Measurements from ENCODE around the gene PYM1.

PYM1 gene

GRCh38 chr12:55935738-55936151 is 8.1 kb upstream of the PYM1 start:
- H3K4me1 ChIP-seq (ENCODE audit: control insufficient read depth in 1 of 2, insufficient read depth in 2 of 2, low read length in 2 of 2): peaks cover 12 to 18% of the 10 kb centered on the region in 2 donors
- peaks cover 0 to 8% of the 10 kb centered on the region in 2 donors for H3K36me3 ChIP-seq (ENCODE audit: control insufficient read depth in 1 of 2, insufficient read depth in 2 of 2, low read length in 2 of 2)
- H3K4me3 ChIP-seq (ENCODE audit: low read depth in 1 of 2, low read length in 2 of 2): peak overlapping the region in 1 of 2 donors; percentile 9
- H3K9me3 ChIP-seq (ENCODE audit: control insufficient read depth in 1 of 2, low read length in 2 of 2): no peaks in the 10 kb centered on the region
- peak overlapping the region; percentile 13 for H3K27ac ChIP-seq (ENCODE audit: low read length)
- no peaks in the 10 kb centered on the region for H3K27me3 ChIP-seq (ENCODE audit: low read depth, low read length)

- Histone ChIP-seq H3K9me3 (ENCODE audit: control insufficient read depth in 1 of 2, low read length in 2 of 2) (no peaks in the 10 kb centered on the region), H3K4me1 (ENCODE audit: control insufficient read depth in 1 of 2, insufficient read depth in 2 of 2, low read length in 2 of 2) (peaks cover 14 to 15% of the 10 kb centered on the region in 2 donors), H3K27ac (ENCODE audit: low read length) (no peak overlapping the region), H3K27me3 (ENCODE audit: low read depth, low read length) (no peaks in the 10 kb centered on the region), H3K36me3 (ENCODE audit: control insufficient read depth in 1 of 2, insufficient read depth in 2 of 2, low read length in 2 of 2) (peaks cover 0 to 5% of the 10 kb centered on the region in 2 donors), H3K4me3 (ENCODE audit: low read depth in 1 of 2, low read length in 2 of 2) (no peak overlapping the region)
Measured at GRCh38 chr12:55934773-55935172, 7.1 kb upstream of the PYM1 start.

DNA sequence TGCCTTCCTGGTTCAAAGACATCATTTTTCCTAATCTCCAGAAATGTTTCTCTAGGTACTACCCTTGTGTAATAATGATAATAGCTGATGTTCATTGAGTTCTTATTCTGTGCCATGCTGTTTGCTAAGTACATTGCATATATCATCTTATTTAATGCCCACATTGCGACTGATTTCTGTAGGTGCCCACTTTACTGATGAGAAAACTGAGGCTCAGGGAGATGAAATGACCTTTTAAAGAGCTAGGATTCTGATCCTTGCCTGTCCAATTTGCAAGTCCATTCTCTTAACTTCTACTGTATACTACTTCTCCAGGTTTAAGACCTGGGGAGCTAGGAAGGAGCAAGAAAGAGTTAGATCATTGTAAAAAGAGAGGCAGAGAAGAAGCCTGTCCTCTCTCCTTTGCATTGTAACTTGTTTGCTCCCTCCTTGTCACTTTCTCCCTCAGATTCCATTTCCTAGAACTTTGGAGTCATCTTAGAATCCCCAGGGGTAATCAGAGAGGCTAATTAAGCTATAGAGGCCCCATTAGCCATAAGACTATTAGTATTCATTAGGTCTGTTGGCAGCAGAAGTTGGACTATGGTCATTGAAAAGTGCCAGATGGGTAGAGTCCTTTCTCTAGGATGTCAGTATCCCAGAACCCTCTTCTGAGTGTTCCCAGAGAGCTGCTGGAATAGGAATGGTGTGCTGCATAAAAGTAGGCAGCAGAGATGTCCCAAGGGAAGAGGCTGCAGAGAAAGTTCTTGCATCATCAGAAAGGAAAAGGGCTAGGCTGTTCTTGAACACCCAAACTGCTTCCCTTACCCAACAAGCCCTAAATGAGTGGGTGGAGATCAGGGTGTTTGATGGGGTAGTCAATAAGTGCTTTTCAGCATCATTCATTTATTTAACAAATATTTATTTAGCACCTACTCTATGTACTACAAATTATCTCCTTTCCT is 6.4 kb upstream of the PYM1 start:
- Histone ChIP-seq H3K4me1 (ENCODE audit: control insufficient read depth in 1 of 2, insufficient read depth in 2 of 2, low read length in 2 of 2) (peaks cover 14 to 15% of the 10 kb centered on the region in 2 donors), H3K9me3 (ENCODE audit: control insufficient read depth in 1 of 2, low read length in 2 of 2) (no peaks in the 10 kb centered on the region), H3K27ac (ENCODE audit: low read length) (no peak overlapping the region), H3K27me3 (ENCODE audit: low read depth, low read length) (no peaks in the 10 kb centered on the region), H3K36me3 (ENCODE audit: control insufficient read depth in 1 of 2, insufficient read depth in 2 of 2, low read length in 2 of 2) (peaks cover 0 to under 1% of the 10 kb centered on the region in 2 donors), H3K4me3 (ENCODE audit: low read depth in 1 of 2, low read length in 2 of 2) (no peak overlapping the region)

DNA sequence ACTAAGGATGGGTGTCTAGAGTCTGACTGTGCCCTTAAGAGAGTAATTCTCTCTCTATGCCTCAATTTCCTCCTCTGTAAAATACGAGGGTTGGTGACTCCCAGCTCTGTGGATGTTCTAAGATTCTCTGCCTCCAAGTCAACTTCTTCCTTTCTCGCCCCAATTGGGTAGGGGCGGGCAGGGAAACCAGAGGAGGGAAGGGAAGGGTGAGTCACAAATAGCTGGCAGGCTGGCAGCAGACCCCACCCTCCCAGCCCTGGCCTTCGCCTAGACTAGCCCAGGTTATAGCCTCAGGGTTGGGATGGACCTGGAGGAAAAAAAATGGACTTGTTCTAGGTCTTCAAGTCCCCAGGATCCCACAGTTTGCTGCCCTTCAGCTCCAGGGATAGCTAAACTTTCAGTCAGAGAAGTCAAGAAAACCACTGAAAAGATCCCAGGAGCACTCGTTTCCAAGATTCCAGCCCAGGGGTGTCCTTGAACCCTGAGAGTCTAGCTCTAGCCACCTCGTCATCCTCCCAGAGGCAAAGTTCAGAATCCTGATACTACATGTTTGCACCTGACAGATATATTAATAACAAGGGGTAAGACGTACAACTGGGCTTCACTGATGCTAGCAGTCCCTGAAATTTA is 5.6 kb upstream of the PYM1 start:
- no peaks in the 10 kb centered on the region for H3K27me3 ChIP-seq (ENCODE audit: low read depth, low read length)
- H3K36me3 ChIP-seq (ENCODE audit: control insufficient read depth in 1 of 2, insufficient read depth in 2 of 2, low read length in 2 of 2): no peaks in the 10 kb centered on the region
- peaks cover 14 to 15% of the 10 kb centered on the region in 2 donors for H3K4me1 ChIP-seq (ENCODE audit: control insufficient read depth in 1 of 2, insufficient read depth in 2 of 2, low read length in 2 of 2)
- peak overlapping the region in 1 of 2 donors; percentile 85 for H3K4me3 ChIP-seq (ENCODE audit: low read depth in 1 of 2, low read length in 2 of 2)
- no peaks in the 10 kb centered on the region for H3K9me3 ChIP-seq (ENCODE audit: control insufficient read depth in 1 of 2, low read length in 2 of 2)
- peak overlapping the region; percentile 77 for H3K27ac ChIP-seq (ENCODE audit: low read length)

DNA sequence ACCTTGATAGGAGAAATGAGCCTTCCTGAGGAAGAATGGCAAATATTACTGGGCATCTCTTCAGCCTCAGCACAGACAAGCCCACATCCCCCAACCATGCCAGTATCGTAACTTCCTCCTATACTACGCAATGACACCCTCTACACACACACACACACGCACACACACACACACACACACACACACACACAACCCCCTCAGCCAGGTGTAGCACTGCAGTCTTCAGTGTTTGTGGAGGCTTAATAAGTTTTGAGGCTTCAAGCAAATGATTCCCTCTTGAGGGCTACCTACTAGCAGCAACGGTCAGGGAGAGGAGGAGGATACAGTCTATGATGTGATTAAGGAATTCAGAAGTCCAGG is 4.8 kb upstream of the PYM1 start:
- Histone ChIP-seq H3K27me3 (ENCODE audit: low read depth, low read length) (no peaks in the 10 kb centered on the region), H3K36me3 (ENCODE audit: control insufficient read depth in 1 of 2, insufficient read depth in 2 of 2, low read length in 2 of 2) (no peaks in the 10 kb centered on the region), H3K27ac (ENCODE audit: low read length) (peak overlapping the region; percentile 77), H3K4me3 (ENCODE audit: low read depth in 1 of 2, low read length in 2 of 2) (peak overlapping the region; percentile 74 to 85), H3K4me1 (ENCODE audit: control insufficient read depth in 1 of 2, insufficient read depth in 2 of 2, low read length in 2 of 2) (peaks cover 14 to 15% of the 10 kb centered on the region in 2 donors), H3K9me3 (ENCODE audit: control insufficient read depth in 1 of 2, low read length in 2 of 2) (no peaks in the 10 kb centered on the region)

GRCh38 chr12:55931780-55932550 is 4.3 kb upstream of the PYM1 start:
- Histone ChIP-seq H3K36me3 (ENCODE audit: control insufficient read depth in 1 of 2, insufficient read depth in 2 of 2, low read length in 2 of 2) (peaks cover 0 to 4% of the 10 kb centered on the region in 2 donors), H3K4me1 (ENCODE audit: control insufficient read depth in 1 of 2, insufficient read depth in 2 of 2, low read length in 2 of 2) (peaks cover 14 to 15% of the 10 kb centered on the region in 2 donors), H3K4me3 (ENCODE audit: low read depth in 1 of 2, low read length in 2 of 2) (peak overlapping the region; percentile 74 to 85), H3K27ac (ENCODE audit: low read length) (peak overlapping the region; percentile 91), H3K27me3 (ENCODE audit: low read depth, low read length) (no peaks in the 10 kb centered on the region), H3K9me3 (ENCODE audit: control insufficient read depth in 1 of 2, low read length in 2 of 2) (no peaks in the 10 kb centered on the region)

- peaks cover 14 to 16% of the 10 kb centered on the region in 2 donors for H3K4me1 ChIP-seq (ENCODE audit: control insufficient read depth in 1 of 2, insufficient read depth in 2 of 2, low read length in 2 of 2)
- no peaks in the 10 kb centered on the region for H3K27me3 ChIP-seq (ENCODE audit: low read depth, low read length)
Measured at GRCh38 chr12:55931317-55931779, 3.7 kb upstream of the PYM1 start.

DNA sequence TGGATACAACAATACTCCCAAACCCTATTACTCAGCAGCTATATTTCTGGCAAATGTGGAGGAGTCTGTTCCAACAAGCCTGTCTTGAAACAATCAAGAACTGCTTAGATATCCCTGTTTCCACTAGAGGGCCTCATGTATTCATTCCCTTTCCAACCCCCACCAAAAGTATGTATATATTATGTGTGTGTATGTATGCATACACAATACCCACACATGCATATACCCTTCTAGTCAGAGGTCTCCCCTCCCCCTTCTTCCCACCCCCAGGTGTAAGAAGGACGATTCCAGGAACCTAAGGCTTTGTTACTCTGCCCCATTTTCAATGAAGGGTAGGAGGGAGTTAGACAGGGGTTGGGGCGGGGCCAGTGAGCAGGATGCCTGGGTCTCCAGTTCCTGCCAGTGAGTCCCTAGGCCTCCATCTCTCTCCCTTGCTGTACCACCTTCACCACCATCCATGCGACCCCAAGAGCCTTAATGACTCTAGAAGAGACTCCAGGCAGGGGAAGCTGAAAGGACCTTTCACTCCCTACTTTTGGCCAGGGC is 3.1 kb upstream of the PYM1 start, which contains the start of gene DGKA:
Gene DGKA, plus strand, starts transcription at position 392 of the 546 bp plus-strand sequence. CDS start 5,342 bp downstream, outside the sequence.
- H3K4me3 ChIP-seq (ENCODE audit: low read depth in 1 of 2, low read length in 2 of 2): peak within 1 kb of the TSS; percentile 74 to 85
- H3K27ac ChIP-seq (ENCODE audit: low read length): peak within 1 kb of the TSS; percentile 91
- no peaks in the 10 kb centered on the region for H3K27me3 ChIP-seq (ENCODE audit: low read depth, low read length)
- H3K36me3 ChIP-seq (ENCODE audit: control insufficient read depth in 1 of 2, insufficient read depth in 2 of 2, low read length in 2 of 2): peaks cover 0 to 4% of the 10 kb centered on the region in 2 donors
- no peaks in the 10 kb centered on the region for H3K9me3 ChIP-seq (ENCODE audit: control insufficient read depth in 1 of 2, low read length in 2 of 2)
- H3K4me1 ChIP-seq (ENCODE audit: control insufficient read depth in 1 of 2, insufficient read depth in 2 of 2, low read length in 2 of 2): peaks cover 14 to 21% of the 10 kb centered on the region in 2 donors

More at GRCh38 chr12:55931317-55931779, 3.7 kb upstream of the PYM1 start:
- Histone ChIP-seq H3K27ac (ENCODE audit: low read length) (peak overlapping the region; percentile 91), H3K4me3 (ENCODE audit: low read depth in 1 of 2, low read length in 2 of 2) (peak overlapping the region; percentile 65 to 74), H3K36me3 (ENCODE audit: control insufficient read depth in 1 of 2, insufficient read depth in 2 of 2, low read length in 2 of 2) (peaks cover 0 to 4% of the 10 kb centered on the region in 2 donors), H3K9me3 (ENCODE audit: control insufficient read depth in 1 of 2, low read length in 2 of 2) (no peaks in the 10 kb centered on the region)

GRCh38 chr12:55929306-55929791 is 1.7 kb upstream of the PYM1 start:
- Histone ChIP-seq H3K36me3 (ENCODE audit: control insufficient read depth in 1 of 2, insufficient read depth in 2 of 2, low read length in 2 of 2) (peaks cover 0 to 4% of the 10 kb centered on the region in 2 donors), H3K27me3 (ENCODE audit: low read depth, low read length) (no peaks in the 10 kb centered on the region), H3K4me3 (ENCODE audit: low read depth in 1 of 2, low read length in 2 of 2) (no peak overlapping the region), H3K9me3 (ENCODE audit: control insufficient read depth in 1 of 2, low read length in 2 of 2) (no peaks in the 10 kb centered on the region), H3K27ac (ENCODE audit: low read length) (peak overlapping the region; percentile 47), H3K4me1 (ENCODE audit: control insufficient read depth in 1 of 2, insufficient read depth in 2 of 2, low read length in 2 of 2) (peaks cover 14 to 23% of the 10 kb centered on the region in 2 donors)

GRCh38 chr12:55926738-55927587 is 731 bp downstream of the PYM1 start:
- H3K27me3 ChIP-seq (ENCODE audit: low read depth, low read length): no peaks in the 10 kb centered on the region
- H3K27ac ChIP-seq (ENCODE audit: low read length): peak overlapping the region; percentile 100
- peak overlapping the region; percentile 95 to 100 for H3K4me3 ChIP-seq (ENCODE audit: low read depth in 1 of 2, low read length in 2 of 2)
- peaks cover 8 to 16% of the 10 kb centered on the region in 2 donors for H3K4me1 ChIP-seq (ENCODE audit: control insufficient read depth in 1 of 2, insufficient read depth in 2 of 2, low read length in 2 of 2)
- peaks cover 0 to 7% of the 10 kb centered on the region in 2 donors for H3K36me3 ChIP-seq (ENCODE audit: control insufficient read depth in 1 of 2, insufficient read depth in 2 of 2, low read length in 2 of 2)
- no peaks in the 10 kb centered on the region for H3K9me3 ChIP-seq (ENCODE audit: control insufficient read depth in 1 of 2, low read length in 2 of 2)

Measured in muscle layer of duodenum (tissue), 2 donors.